Measurements from ENCODE around the gene CELA3A. TPM values are rescaled to one million over a fixed set of nuclear protein-coding genes. Genes with fewer than 3 reads are reported as not detected.

The CELA3A gene
- total RNA-seq, 1 donor from 2014 or later, result not detected

DNA sequence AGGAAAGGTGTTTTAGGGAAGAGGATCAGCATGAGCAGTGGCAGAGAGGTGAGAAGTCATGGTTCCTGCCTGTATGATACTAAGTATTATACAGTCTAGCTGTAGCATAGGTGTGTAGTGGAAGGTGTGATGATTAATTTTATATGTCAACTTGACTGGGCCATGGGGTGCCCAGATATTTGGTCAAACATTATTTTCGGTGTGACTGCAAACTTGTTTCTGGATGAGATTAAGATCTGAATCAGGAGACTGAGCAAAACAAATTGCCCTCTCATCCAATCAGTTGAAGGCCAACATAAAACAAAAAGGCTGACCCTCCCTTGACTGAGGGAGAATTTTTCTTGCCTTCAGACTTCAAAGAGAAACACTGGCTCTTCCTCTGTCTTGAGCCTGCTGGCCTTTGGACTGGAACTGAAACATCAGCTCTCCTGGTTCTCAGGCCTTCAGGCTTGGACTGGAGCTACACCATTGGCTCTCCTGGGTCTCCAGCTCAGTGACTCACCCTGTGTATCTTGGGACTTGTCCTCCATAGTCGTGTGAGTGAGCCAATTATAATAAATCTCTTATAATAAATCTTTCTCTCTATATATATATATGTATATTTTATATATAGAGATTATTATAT lies 44.3 kb downstream of the CELA3A start:
- Histone ChIP-seq H3K27me3 (ENCODE audit: control insufficient read depth, insufficient read depth, low read length) (no peaks in the 10 kb centered on the region), H3K4me3 (ENCODE audit: low read depth, low read length) (no peak overlapping the region), H3K36me3 (ENCODE audit: control insufficient read depth, insufficient read depth, low read length) (no peaks in the 10 kb centered on the region)
- no peak for DNase-seq (ENCODE audit: low read depth)
- TF ChIP-seq CTCF (IDR thresholded peaks at IDR 0.05; ENCODE audit: insufficient read depth, low read length, poor library complexity, severe bottlenecking), result no peak

GRCh38 chr1:22048351-22049192 lies 47.1 kb downstream of the CELA3A start:
- H3K4me3 ChIP-seq (ENCODE audit: low read depth, low read length), result no peak overlapping the region
- no peak for TF ChIP-seq CTCF (IDR thresholded peaks at IDR 0.05; ENCODE audit: insufficient read depth, low read length, poor library complexity, severe bottlenecking)
- DNase-seq (ENCODE audit: low read depth), result no peak
- no peaks in the 10 kb centered on the region for H3K36me3 ChIP-seq (ENCODE audit: control insufficient read depth, insufficient read depth, low read length)
- no peaks in the 10 kb centered on the region for H3K27me3 ChIP-seq (ENCODE audit: control insufficient read depth, insufficient read depth, low read length)

DNA sequence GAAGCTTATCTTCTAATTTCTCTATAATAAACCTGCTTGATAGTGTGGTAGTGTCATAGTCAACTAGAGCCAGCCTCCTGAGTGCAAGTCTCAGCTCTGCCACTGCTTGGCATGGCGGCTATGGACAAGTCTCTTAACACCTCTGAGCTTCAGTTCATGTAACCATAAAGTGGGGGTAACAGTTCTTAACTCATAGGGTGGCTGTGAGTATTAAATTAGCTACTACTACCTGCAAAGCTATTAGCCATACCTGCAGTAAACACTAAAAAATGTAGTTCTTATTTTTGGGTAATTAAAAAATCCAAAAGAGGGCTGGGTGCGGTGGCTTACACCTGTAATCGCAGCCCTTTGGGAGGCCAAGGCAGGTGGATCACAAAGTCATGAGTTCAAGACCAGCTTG lies 48.9 kb downstream of the CELA3A start:
- no peak for TF ChIP-seq CTCF (IDR thresholded peaks at IDR 0.05; ENCODE audit: insufficient read depth, low read length, poor library complexity, severe bottlenecking)
- DNase-seq (ENCODE audit: low read depth), result no peak
- H3K4me3 ChIP-seq (ENCODE audit: low read depth, low read length), result no peak overlapping the region
- no peaks in the 10 kb centered on the region for H3K27me3 ChIP-seq (ENCODE audit: control insufficient read depth, insufficient read depth, low read length)
- H3K36me3 ChIP-seq (ENCODE audit: control insufficient read depth, insufficient read depth, low read length), result no peaks in the 10 kb centered on the region

DNA sequence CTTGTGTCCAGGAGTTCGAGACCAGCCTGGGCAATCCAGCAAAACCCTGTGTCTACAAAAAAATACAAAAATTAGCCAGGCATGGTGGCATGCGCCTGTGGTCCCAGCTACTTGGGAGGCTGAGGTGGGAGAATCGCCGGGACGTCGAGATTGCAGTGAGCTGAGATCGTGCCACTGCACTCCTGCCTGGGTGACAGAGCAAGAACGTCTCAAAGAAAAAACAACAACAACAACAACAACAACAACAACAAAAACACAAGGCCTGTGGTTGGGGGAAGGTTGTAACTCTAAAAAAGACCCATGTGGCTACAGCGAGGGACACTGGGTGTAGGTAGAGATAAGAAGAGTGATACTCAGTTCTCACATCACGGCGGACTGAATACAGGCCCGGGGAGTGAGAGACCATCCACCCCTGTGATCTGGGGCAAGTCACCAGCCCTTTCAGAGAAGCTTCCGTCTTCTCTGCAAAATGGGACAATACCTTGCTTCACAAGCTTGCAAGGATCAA lies 50.2 kb downstream of the CELA3A start:
- no peak overlapping the region for H3K4me3 ChIP-seq (ENCODE audit: low read depth, low read length)
- H3K27me3 ChIP-seq (ENCODE audit: control insufficient read depth, insufficient read depth, low read length), result no peaks in the 10 kb centered on the region
- no peaks in the 10 kb centered on the region for H3K36me3 ChIP-seq (ENCODE audit: control insufficient read depth, insufficient read depth, low read length)
- TF ChIP-seq CTCF (IDR thresholded peaks at IDR 0.05; ENCODE audit: insufficient read depth, low read length, poor library complexity, severe bottlenecking), result no peak
- no peak for DNase-seq (ENCODE audit: low read depth)

GRCh38 chr1:22052115-22053016 lies 50.9 kb downstream of the CELA3A start, which contains the start of gene CDC42:
Gene CDC42 (plus strand): TSS chr1:22052709. CDS start chr1:22078479, 25,770 bp downstream.
- TF ChIP-seq CTCF (IDR thresholded peaks at IDR 0.05; ENCODE audit: insufficient read depth, low read length, poor library complexity, severe bottlenecking), result no peak
- Histone ChIP-seq H3K27me3 (ENCODE audit: control insufficient read depth, insufficient read depth, low read length) (no peaks in the 10 kb centered on the region), H3K4me3 (ENCODE audit: low read depth, low read length) (peak within 1 kb of the TSS; percentile 98), H3K36me3 (ENCODE audit: control insufficient read depth, insufficient read depth, low read length) (no peaks in the 10 kb centered on the region)
- peak; percentile 77 for DNase-seq (ENCODE audit: low read depth)

Data from kidney epithelial cell (primary cell).